Body of pancreas (tissue), 4 donors: ENCODE measurements around the gene CCDC191.

Experiments used
- CTCF ChIP-seq, 7 experiments: fragments of 450-650 bp in 4 of 7; fragments of 200-600 bp in 3 of 7; sonication (generic) in 3 of 7; IDR thresholded peaks; one replicate each; pipeline ENCODE4 v1.5.1; 2016 to 2019; ENCODE audit warnings: antibody characterized with exemption in 7 of 7
- POLR2A ChIP-seq, 3 donors: fragments of 450-650 bp; IDR thresholded peaks; one replicate each; pipeline ENCODE4 v1.6.1; 2016; ENCODE audit warnings: antibody characterized with exemption in 3 of 3, mild to moderate bottlenecking in 2 of 3

GRCh38 chr3:114093016-114093380 lies 36.7 kb upstream of the CCDC191 start:
- TF ChIP-seq CTCF (IDR thresholded peaks at IDR 0.05), result no peak
- no peak for TF ChIP-seq POLR2A (IDR thresholded peaks at IDR 0.05)
